ENCODE data around the gene TRERF1.

The TRERF1 gene

DNA sequence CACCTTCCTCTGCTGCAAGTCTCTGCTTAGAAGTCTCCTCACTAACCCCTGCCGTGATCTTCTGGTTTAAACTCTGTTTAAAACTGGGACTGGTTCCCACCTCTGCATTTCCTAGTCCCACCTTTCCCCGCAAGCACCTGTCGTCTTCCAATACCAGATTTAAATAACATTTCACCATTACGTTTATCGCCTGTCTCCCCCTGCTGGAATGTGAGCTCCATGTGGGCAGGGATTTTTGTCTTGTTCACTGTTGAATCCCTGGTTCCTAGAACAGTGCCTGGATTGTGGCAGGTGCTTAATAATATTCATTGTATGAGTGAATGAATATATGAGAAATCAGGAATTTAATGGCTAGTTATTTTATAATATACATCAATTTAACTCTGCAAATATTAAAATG is 275.9 kb downstream of the TRERF1 start:
- no peak overlapping the region for H3K4me2 ChIP-seq (ENCODE audit: low read length)
- H3K4me1 ChIP-seq (ENCODE audit: insufficient read depth, low read length, severe bottlenecking), result peaks cover 6% of the 10 kb centered on the region
- no peaks in the 10 kb centered on the region for H3K9me3 ChIP-seq (ENCODE audit: low read length)
- H3F3A ChIP-seq (ENCODE audit: insufficient read depth, low read length), result no peaks in the 10 kb centered on the region
- no peaks in the 10 kb centered on the region for H4K20me1 ChIP-seq (ENCODE audit: insufficient read depth, low read length)
- TF ChIP-seq EZH2 (IDR thresholded peaks at IDR 0.05; ENCODE audit: borderline replicate concordance, low read length) (no peak), CTCF (IDR thresholded peaks at IDR 0.05; ENCODE audit: low read length) (peak; percentile 46; the same call in 1 of the 2 replicates)
- no peak overlapping the region for H3K9ac ChIP-seq (ENCODE audit: low read length)
- H3K9me2 ChIP-seq (ENCODE audit: low read depth, low read length), result no peaks in the 10 kb centered on the region
- H3K4me3 ChIP-seq (ENCODE audit: low read depth, low read length, poor library complexity, severe bottlenecking), result no peak overlapping the region
- H3K27me3 ChIP-seq (ENCODE audit: insufficient read depth, low read length), result peaks cover 3% of the 10 kb centered on the region; the same call in 1 of the 2 replicates
- no peaks in the 10 kb centered on the region for H3K36me3 ChIP-seq (ENCODE audit: insufficient read depth, low read length)
- H3K27ac ChIP-seq (ENCODE audit: low read depth, low read length, poor library complexity, severe bottlenecking), result no peak overlapping the region
- H2AFZ ChIP-seq (ENCODE audit: low read length), result no peak overlapping the region
- H3K79me2 ChIP-seq (ENCODE audit: insufficient read depth, low read length), result no peaks in the 10 kb centered on the region

Measured in OCI-LY1 (cell line).